CD14-positive monocyte (primary cell): ENCODE results near the gene SRR. TPM values are rescaled to one million over a fixed set of nuclear protein-coding genes. Genes with fewer than 3 reads are reported as not detected.

Experiments
- DNase-seq, 3 donors: peaks; one replicate each; pipeline ENCODE4 v3.0.0-alpha.2; 2011 to 2022
- H2AFZ ChIP-seq: 2 replicates; pipeline ENCODE4 v1.6.0; 2012; ENCODE audit warnings: mild to moderate bottlenecking, low read depth, low read length, inconsistent platforms; ENCODE audit not compliant: insufficient read depth, poor library complexity, severe bottlenecking
- H3K27ac ChIP-seq, 2 donors: 1 replicate in 1 of 2; 2 replicates in 1 of 2; pipeline ENCODE4 v1.5.1; 2012 to 2013; ENCODE audit warnings: low read length in 2 of 2, control low read depth in 1 of 2, inconsistent platforms in 1 of 2, low read depth in 1 of 2, mild to moderate bottlenecking in 1 of 2
- H3K27me3 ChIP-seq, 2 donors: one replicate each; pipeline versions ENCODE4 v1.6.0 to v1.6.1; 2011 to 2013; ENCODE audit warnings: low read length in 2 of 2; ENCODE audit not compliant: control insufficient read depth in 2 of 2, insufficient read depth in 2 of 2
- H3K36me3 ChIP-seq, 2 donors: replicated peaks in 1 of 2; 1 replicate in 1 of 2; 2 replicates in 1 of 2; pipeline versions ENCODE4 v1.5.1 to v1.6.1; 2012 to 2013; ENCODE audit warnings: low read length in 2 of 2, control low read depth in 1 of 2, inconsistent platforms in 1 of 2, mild to moderate bottlenecking in 1 of 2; ENCODE audit not compliant: insufficient read depth in 2 of 2, control insufficient read depth in 1 of 2
- H3K4me1 ChIP-seq, 2 donors: 1 replicate in 1 of 2; 2 replicates in 1 of 2; pipeline versions ENCODE4 v1.5.1 to v1.6.1; 2012 to 2013; ENCODE audit warnings: low read length in 2 of 2, control low read depth in 1 of 2, inconsistent platforms in 1 of 2, mild to moderate bottlenecking in 1 of 2, moderate library complexity in 1 of 2; ENCODE audit not compliant: insufficient read depth in 2 of 2, control insufficient read depth in 1 of 2
- H3K4me2 ChIP-seq: replicated peaks from 2 replicates; pipeline ENCODE3; 2012; ENCODE audit warnings: low read length, moderate library complexity, mild to moderate bottlenecking; ENCODE audit not compliant: poor library complexity, severe bottlenecking; ENCODE audit errors: extremely low read depth
- H3K4me3 ChIP-seq, 3 experiments: fragments of 200-600 bp in 1 of 3; sonication (generic) in 1 of 3; replicated peaks in 1 of 3; 1 replicate in 2 of 3; 2 replicates in 1 of 3; pipeline ENCODE4 v1.5.1; 2011 to 2013; ENCODE audit warnings: low read length in 3 of 3, mild to moderate bottlenecking in 3 of 3, control low read depth in 2 of 3, low read depth in 2 of 3, inconsistent platforms in 1 of 3, moderate library complexity in 1 of 3
- H3K79me2 ChIP-seq: 2 replicates; pipeline ENCODE4 v1.6.0; 2012; ENCODE audit warnings: mild to moderate bottlenecking, control low read depth, inconsistent platforms, low read length, moderate library complexity; ENCODE audit not compliant: insufficient read depth
- H3K9ac ChIP-seq: 2 replicates; pipeline ENCODE4 v1.6.0; 2017; ENCODE audit warnings: low read length, mild to moderate bottlenecking; ENCODE audit not compliant: insufficient read depth, poor library complexity, severe bottlenecking
- H3K9me3 ChIP-seq, 2 donors: replicated peaks in 1 of 2; 1 replicate in 1 of 2; 2 replicates in 1 of 2; pipeline versions ENCODE4 v1.5.1 to v1.6.1; 2012 to 2013; ENCODE audit warnings: low read length in 2 of 2, control low read depth in 1 of 2; ENCODE audit not compliant: control insufficient read depth in 1 of 2, insufficient read depth in 1 of 2
- H4K20me1 ChIP-seq: 2 replicates; pipeline ENCODE4 v1.6.0; 2012; ENCODE audit warnings: mild to moderate bottlenecking, low read length, control low read depth, moderate library complexity; ENCODE audit not compliant: insufficient read depth
- H3K27ac Mint-ChIP-seq, 7 donors: one replicate each; pipeline ENCODE4 v1.8.0; 2020; ENCODE audit warnings: mild to moderate bottlenecking in 7 of 7, mixed read lengths in 7 of 7, moderate library complexity in 6 of 7, inconsistent platforms in 2 of 7
- H3K27me3 Mint-ChIP-seq, 3 donors: one replicate each; pipeline ENCODE4 v1.8.0; 2021 to 2022; ENCODE audit warnings: low read depth in 3 of 3, mild to moderate bottlenecking in 3 of 3, mixed read lengths in 3 of 3, moderate library complexity in 3 of 3, inconsistent platforms in 1 of 3
- H3K36me3 Mint-ChIP-seq, 2 donors: one replicate each; pipeline ENCODE4 v1.8.0; 2020; ENCODE audit warnings: mixed read lengths in 2 of 2, inconsistent platforms in 1 of 2, mild to moderate bottlenecking in 1 of 2
- H3K4me1 Mint-ChIP-seq: one replicate; pipeline ENCODE4 v1.8.0; 2020; ENCODE audit warnings: mild to moderate bottlenecking, mixed read lengths
- H3K4me3 Mint-ChIP-seq, 2 donors: one replicate each; pipeline ENCODE4 v1.8.0; 2020; ENCODE audit warnings: mild to moderate bottlenecking in 2 of 2, mixed read lengths in 2 of 2, moderate library complexity in 1 of 2
- H3K9me3 Mint-ChIP-seq, 7 donors: one replicate each; pipeline ENCODE4 v1.8.0; 2020 to 2022; ENCODE audit warnings: mixed read lengths in 7 of 7, mild to moderate bottlenecking in 6 of 7, moderate library complexity in 6 of 7, inconsistent platforms in 2 of 7
- CTCF ChIP-seq: fragments of 200-600 bp; IDR thresholded peaks from one replicate; pipeline ENCODE4 v1.8.0; 2022; ENCODE audit warnings: antibody characterized with exemption, mild to moderate bottlenecking
- WGBS: methylation state at CpG from one replicate; pipeline ENCODE4 v1.1.5; 2013; ENCODE audit warnings: missing lambda C conversion rate; ENCODE audit not compliant: insufficient coverage; 5-methylcytosine and 5-hydroxymethylcytosine counted together
- intact Hi-C, 2 donors: fragments of 100-400 bp; cut with micrococcal nuclease; formaldehyde crosslinking; loops; one replicate each; pipeline versions ENCODE4 v1.15.0 to v1.15.1; 2023
- polyA plus RNA-seq, 3 donors: library from polyadenylated mRNA; depleted of rRNA in 1 of 3; unstranded in 2 of 3; stranded (reverse) in 1 of 3; fragments of 300-500 nt in 2 of 3; fragments of >200 nt in 1 of 3; fragmentation: Illumina TruSeq in 2 of 3; gene quantifications; 1 replicate in 2 of 3; 2 replicates in 1 of 3; pipeline ENCODE4 v1.2.3, GENCODE V29; 2012 to 2021

The SRR gene
- polyA plus RNA-seq, 3 donors: 3.4 to 5.7 (median 3.7) TPM

- H3K27ac ChIP-seq: no peak overlapping the region
- DNase-seq: no peak
- no peak overlapping the region for H3K4me2 ChIP-seq
- peaks cover 33 to 65% of the 10 kb centered on the region in 2 donors for H3K36me3 Mint-ChIP-seq
- H3K27me3 ChIP-seq: no peaks in the 10 kb centered on the region
- H3K9me3 ChIP-seq: no peaks in the 10 kb centered on the region
- TF ChIP-seq CTCF: no peak
- no peak overlapping the region for H3K9ac ChIP-seq
- peaks cover 9 to 50% of the 10 kb centered on the region in 2 donors for H3K36me3 ChIP-seq
- H3K4me3 Mint-ChIP-seq: no peak overlapping the region
- no peaks in the 10 kb centered on the region for H3K27me3 Mint-ChIP-seq
- H3K4me3 ChIP-seq: no peak overlapping the region
- no peaks in the 10 kb centered on the region for H4K20me1 ChIP-seq
- H3K9me3 Mint-ChIP-seq: no peaks in the 10 kb centered on the region
- H3K79me2 ChIP-seq: no peaks in the 10 kb centered on the region
- 86% methylated on average over 1 of the region's 4 CpGs for WGBS
- no peak overlapping the region for H2AFZ ChIP-seq
- H3K4me1 Mint-ChIP-seq: peaks cover 11% of the 10 kb centered on the region
- intact Hi-C loops: no loop called here
- H3K4me1 ChIP-seq: no peaks in the 10 kb centered on the region
- peak overlapping the region in 1 of 7 donors; percentile 21 for H3K27ac Mint-ChIP-seq
These were observed 36.4 kb upstream of the SRR start for GRCh38 chr17:2267354-2267753.

GRCh38 chr17:2271985-2272702, 31.6 kb upstream of the SRR start:
- Mint-ChIP-seq H3K27me3 (no peaks in the 10 kb centered on the region), H3K9me3 (no peaks in the 10 kb centered on the region), H3K4me3 (no peak overlapping the region), H3K4me1 (no peaks in the 10 kb centered on the region), H3K27ac (no peak overlapping the region), H3K36me3 (peaks cover 44 to 67% of the 10 kb centered on the region in 2 donors)
- no peak overlapping the region for H3K9ac ChIP-seq
- no peak overlapping the region for H3K27ac ChIP-seq
- peaks cover 18 to 56% of the 10 kb centered on the region in 2 donors for H3K36me3 ChIP-seq
- H4K20me1 ChIP-seq: no peaks in the 10 kb centered on the region
- 87% methylated on average over 3 of the region's 3 CpGs for WGBS
- intact Hi-C loops: no loop called here
- H2AFZ ChIP-seq: no peak overlapping the region
- no peaks in the 10 kb centered on the region for H3K4me1 ChIP-seq
- no peak for TF ChIP-seq CTCF
- H3K79me2 ChIP-seq: no peaks in the 10 kb centered on the region
- no peak overlapping the region for H3K4me2 ChIP-seq
- H3K4me3 ChIP-seq: no peak overlapping the region
- no peak for DNase-seq
- no peaks in the 10 kb centered on the region for H3K27me3 ChIP-seq
- H3K9me3 ChIP-seq: no peaks in the 10 kb centered on the region
